GM19035 (cell line): ENCODE measurements around the gene EPHB3.

Experiments
- ATAC-seq: cut with Tn5 transposase; IDR thresholded peaks from one replicate; pipeline ENCODE4 v1.9.1; 2021; ENCODE audit not compliant: unreplicated experiment

Gene EPHB3

DNA sequence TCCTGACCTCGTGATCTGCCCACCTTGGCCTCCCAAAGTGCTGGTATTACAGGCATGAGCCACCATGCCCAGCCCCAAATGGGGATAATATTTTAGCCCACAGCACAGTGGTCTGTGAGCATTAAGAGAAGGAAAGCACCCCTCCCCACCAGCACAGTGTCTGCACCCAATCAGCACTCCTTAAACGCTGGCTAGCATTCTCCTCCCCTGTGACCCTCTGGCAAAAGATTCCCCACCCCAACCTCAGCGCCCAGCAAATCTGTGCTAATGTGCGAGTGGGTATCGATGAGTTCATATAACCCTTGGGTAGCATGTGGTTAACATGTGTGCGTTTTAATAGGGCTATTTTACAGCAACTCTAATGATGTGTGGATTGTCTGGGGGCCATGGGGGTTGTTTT, 18.3 kb upstream of the EPHB3 start:
- no peak for ATAC-seq

DNA sequence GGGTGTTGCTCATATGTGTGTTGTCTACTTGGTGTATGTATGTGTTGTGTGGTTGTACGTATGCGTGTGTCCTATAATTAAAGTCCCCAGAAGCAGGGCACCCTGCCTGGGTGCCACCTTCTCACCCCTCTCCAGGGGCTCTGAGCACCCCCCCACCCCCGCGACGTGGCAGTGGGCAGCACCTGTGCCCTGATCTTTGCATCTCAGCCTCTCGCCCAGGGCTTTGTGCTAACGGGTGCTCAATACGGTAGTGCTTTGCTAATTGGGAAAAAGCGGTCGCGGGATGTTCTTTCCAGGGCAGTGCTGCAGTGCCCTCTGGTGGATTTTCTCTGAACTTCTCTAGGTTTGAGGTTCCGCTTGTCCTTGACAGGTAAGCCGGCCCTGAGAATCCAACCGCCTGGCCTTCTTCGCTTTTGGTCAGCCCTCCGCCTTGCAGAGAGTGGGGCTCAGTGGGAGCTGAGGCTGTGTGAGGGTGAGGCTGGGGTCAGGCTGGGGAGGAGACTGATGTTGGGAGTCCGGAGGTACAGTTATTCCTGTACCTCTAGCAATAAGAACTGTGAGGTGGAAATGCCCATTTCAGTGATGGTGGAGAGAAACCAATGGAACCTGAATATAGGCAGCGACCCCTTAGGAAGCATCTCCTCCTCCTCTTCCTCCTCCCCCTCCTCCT, 17.6 kb upstream of the EPHB3 start:
- peak; percentile 60 for ATAC-seq

DNA sequence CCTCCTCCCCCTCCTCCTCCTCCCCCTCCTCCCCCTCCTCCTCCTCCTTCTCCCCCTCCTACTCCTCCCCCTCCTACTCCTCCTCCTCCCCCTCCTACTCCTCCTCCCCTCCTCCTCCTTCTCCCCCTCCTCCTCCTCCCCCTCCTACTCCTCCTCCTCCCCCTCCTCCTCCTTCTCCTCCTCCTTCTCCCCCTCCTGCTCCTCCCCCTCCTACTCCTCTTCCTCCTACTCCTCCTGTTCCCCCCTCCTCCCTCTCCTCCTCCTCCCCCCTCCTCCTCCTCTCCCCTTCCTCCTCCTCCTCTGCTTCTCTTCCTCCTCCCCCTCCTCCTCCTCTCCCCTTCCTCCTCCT, 17.1 kb upstream of the EPHB3 start:
- no peak for ATAC-seq

DNA sequence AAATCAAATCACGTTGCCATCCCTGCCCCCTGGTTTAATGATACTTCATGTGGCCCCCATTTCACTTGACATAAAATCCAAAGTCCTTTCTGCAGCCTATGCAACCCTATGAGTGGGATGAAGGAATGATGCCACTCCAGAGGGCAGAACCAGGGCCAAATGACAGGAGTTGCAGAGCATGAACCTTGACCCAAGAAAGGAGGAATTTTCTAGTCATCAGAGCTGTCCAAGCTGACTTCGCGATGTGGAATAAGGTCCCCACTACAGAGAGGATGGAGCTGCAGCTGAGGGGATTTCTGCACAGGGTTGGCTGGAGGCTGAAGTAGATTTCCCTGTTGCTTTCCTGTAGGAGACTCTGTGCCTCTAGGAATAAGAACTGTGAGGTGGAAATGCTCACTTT, 15.8 kb upstream of the EPHB3 start:
- no peak for ATAC-seq

DNA sequence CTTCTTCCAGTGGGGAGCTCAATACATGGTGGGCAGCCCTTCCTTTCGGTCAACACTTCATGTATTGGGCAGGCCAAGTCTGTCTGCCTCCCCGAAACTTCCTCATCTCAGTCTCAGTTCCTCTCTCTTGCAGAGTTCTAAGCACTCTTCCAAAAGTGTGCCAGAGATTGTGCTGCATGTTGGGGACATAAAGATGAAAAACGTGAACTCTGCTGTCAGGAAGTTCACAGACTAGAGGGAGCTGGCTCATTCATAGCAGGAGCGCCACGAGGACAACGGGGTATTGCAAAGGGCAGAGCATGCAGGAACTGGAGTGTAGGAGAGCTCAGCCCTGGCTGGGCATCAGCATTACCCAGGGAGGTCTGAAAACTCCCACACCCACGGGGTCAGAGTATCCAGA, 15.3 kb upstream of the EPHB3 start:
- no peak for ATAC-seq

DNA sequence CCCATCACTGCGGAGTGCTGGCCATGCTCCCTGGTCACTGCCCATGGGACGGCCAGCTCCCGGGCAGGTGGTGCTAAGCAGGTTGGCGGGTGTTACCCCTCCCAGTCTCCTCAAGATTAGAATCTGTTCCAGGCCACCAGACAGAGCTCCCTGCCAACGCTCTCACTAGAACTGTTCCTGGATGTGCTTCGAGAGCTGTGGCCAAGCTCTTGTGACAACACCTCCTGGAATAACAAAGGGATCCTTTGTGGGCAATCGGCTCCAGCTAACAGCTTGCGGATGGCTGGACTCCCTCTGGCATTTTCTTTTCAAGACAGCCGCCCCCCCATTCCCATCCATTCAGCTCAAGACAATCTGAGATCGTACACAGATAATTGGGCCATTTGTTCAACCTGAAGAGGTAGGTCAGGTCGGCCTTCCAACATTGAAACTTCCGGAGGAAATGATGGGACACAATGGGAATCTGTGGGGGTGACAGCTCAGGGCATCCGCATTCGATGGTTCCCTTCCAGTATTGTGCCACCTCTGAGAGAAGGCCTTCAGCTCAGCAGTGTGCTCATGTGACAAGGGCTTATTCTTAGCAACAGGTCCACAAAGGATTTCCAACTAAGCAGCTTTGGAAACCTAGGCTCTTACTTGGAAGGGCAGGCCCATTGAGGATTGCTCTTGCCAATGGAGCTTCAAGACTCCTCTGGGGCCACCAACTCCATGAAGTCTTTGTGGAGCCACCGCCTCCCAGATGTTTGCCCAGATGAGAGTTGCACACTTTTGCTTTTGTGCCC, 11.6 kb upstream of the EPHB3 start:
- ATAC-seq = no peak

DNA sequence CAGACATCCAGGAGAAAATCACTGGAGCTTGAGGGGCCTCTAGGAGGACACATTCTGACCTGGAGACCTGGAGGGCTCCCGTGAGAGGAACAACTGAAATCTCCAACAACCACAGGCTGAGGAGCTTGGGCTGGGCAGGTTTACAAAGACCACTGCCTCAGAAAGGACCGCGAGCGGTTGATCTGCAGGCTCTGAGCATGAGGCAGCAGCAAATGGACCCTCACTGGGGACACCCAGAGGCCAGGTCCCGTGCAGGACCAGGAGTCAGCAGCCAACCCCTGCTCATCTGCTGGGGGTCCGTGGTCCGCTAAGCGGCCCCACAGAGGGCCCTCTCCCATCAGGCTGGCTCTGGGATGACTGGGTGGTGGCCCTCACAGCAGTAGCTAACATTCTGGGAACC, 10.5 kb upstream of the EPHB3 start:
- ATAC-seq = no peak

DNA sequence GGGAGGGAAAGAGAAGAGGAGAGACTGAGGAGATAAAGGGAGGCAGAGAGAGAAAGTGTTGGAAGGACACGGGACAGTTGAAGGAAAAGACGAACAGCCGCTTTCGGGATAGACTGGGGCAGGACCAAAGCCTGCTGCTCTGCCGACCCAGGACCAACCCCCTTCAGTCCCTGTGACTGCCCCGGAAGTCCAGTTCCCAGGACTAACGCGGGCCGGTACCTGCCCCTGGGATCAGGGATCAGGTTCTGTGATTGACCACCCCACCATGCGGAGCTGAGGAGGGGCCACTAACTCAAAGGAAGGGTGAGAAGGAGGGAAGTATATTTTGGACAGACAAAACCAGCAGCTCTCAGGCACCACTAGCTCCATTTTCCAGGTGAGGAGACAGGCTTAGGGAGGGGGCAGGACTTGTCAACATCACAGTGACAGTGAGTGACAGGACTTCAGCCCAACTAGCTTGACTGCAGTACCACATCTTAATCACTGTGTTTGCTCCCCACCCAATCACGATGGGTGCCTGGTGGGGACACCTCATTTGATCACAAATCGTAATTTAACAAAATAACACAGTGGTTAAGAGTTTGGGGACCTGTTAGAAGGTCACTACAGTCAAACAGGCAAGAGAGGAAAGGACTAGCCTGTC, 9.8 kb upstream of the EPHB3 start:
- no peak for ATAC-seq

DNA sequence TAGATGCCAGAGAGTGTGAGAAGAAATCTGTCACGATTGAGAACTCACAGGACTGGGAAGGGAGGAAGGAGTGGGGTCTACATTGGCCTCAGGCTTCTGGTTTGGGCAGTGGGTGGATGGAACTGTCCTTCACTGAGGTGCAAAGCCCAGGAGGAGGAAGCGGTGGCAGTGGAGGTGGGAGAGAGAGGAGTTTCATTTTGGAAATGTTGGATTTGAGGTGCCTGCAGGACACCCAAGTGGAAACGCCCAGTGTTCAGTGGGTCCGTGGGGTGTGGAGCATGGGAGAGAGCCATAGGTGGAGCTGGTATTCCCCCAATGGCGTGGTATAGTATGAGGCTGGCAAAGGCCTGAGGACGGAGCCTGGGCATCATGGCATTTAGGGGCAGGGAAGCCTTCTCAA, 9.3 kb upstream of the EPHB3 start:
- ATAC-seq = no peak

DNA sequence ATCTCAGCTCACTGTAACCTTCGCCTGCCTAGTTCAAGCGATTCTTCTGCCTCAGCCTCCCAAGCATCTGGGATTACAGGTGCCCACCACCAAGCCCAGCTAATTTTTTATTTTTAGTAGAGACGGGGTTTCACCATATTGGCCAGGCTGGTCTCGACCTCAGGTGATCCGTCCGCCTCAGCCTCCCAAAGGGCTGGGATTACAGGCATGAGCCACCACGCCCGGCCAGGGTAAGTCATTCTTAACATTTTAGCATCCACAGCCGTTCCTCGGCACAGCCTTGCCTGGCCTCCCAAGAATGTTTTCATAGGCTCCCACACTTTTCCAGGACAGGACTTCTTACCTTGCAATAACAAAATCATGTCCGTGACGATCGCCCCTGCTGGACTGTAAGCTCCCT, 8.7 kb upstream of the EPHB3 start:
- no peak for ATAC-seq

DNA sequence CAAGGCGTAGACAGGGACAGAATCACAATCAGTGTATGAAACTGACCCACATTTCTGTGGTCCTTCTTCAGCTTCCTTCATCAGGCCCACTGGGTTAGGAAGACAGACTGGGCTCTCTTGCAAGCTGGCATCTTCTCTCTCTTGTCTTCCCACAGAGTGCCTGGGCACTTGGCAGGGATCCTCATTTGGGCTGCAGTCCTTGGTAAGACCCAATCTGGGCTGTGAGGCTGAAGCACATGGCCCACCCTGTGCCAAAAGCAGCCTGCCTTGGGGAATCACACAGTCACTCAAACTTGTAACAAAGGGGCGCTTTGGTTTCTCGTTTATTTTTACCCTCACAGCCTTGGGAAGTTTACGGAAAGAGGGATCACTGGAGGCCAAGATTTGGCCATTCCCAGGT, 8.2 kb upstream of the EPHB3 start:
- ATAC-seq = no peak

DNA sequence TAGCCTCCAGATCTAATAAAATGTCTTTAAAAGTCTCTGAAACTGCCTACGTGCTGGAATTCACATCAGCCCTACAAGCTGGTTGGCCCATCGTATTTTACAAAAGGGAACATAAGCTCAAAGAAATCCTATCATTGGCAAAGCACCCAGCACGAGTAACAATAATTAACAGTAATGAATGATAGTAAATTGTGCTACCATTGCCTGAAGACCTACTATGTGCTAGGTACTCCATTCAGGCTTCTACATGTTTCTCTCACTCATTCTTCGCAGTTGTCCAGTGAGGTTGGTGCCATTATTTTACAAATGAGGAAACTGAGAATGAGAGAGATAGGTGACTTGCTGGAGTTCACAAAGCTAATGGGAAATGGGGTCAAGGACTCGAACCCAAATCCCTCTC, 7.1 kb upstream of the EPHB3 start:
- no peak for ATAC-seq

DNA sequence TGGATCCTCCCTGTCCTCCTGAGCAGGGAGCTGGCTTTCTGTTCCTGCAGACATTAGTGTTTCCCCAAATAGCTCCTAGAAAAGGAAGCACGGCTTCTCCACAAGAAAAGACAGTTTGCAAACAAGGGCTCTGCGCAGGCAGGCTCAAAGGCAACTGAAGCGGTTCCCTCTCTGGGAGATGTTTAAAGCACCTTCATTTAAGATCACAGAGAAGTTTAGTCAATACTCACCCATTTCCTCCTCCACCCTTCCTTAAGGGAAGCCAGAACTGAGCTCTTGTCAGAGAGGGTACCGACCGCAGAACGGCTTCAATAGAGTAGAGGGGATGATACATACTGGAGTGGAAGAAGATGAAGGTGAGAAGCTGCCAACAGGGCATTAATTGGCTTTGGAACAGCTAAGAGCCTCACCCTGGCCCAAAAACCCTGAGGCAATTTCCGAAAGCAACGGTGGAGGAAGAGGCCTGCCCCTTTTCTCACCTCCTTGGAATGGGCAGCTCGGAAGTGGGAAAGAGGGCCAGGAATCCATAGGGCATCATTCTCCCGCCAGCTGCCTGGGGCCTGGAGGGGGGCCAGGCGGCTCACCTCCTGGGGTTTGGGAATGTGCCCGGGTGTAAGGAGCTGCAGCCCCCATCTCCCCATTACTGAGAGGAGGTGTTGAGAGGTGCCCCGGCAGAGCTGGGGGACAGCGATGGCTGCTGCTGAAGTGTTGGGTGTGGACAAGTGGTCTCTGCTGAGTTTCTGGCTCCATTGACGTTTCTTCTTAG, 4.8 kb upstream of the EPHB3 start:
- ATAC-seq = no peak

DNA sequence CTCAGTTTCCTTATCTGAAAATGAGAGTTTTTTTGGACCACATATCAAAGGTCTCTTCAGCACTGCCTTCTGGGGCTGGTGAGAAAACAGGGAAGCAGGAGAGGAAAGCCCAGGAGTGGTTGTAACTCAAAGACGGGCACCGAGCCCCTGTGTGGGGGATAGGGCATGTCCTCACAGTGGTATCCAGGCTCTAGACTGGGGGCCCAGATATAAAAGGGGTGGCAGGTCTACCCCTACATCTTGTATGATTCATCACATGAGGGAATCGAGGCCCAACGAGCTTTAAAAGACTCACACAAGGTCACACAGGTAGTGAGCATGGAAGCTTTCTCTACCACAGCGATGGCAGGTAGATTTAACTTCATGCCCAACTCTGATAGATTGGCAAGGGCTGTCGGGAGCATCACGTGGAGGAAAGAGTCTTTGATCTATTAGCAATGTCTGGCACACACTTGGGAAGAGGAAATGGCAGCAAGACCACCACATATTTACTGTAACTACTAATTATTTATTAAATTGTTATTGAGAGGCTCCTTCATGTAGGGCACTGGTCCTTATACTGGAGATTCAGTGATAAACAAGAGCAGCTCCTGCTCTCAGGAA, 4.1 kb upstream of the EPHB3 start:
- ATAC-seq = no peak

DNA sequence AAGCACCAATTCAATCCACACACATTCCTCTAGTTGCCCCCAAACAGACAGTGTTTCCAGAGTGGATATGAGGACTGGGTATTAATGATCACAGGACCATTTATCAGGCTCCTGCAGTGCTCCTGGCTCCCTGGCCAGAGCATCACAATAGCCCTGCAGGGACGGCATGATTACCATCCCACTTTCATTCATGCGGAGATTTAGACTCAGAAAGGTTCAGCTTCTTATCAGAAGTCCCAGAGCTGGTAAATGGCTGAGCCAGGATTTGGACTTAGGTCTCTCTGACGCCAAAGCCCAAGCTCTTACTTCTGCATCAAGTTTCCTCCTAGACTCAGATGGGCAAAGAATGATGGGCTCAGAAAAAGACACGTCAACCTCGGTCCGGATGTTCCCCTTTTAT, 2.9 kb upstream of the EPHB3 start:
- ATAC-seq = no peak

DNA sequence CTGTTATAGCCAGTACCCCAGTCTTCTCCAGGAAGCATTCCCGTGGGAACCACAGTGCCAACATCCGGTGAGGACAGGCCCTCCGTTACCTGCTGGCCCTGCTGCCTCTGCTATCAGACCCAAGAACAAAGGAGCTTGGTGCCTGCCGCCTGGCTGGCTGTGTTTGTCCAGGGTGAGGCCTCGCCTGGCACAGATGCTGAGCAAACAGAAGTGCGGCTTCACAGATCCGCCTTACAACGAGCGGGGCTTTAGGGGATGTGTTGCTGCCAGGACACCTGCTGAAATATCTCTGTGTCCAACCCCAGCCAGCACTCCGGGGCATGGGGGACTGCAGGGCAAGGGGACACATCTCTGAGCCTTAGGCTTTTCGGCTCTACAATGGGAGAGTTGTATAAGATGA, 2.2 kb upstream of the EPHB3 start:
- ATAC-seq = no peak

DNA sequence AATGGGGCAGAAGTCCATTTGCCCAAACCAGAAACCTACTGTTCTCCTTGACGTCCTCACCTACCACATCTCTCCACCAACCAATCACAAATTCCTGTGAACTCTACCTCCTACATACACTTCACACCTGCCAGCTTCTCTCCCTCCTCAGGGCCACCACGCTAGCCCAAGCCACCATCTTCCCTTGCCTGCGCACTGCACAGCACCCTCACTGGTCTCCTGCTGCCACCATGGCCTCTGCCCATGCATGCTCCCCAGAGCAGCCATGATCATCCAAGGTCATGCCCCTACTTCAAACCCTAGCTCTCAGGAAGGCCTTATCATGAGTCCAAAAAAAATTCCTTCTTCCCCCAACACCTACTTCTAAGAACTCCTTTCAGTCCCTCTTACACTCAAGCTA, 1.1 kb upstream of the EPHB3 start:
- ATAC-seq = no peak

DNA sequence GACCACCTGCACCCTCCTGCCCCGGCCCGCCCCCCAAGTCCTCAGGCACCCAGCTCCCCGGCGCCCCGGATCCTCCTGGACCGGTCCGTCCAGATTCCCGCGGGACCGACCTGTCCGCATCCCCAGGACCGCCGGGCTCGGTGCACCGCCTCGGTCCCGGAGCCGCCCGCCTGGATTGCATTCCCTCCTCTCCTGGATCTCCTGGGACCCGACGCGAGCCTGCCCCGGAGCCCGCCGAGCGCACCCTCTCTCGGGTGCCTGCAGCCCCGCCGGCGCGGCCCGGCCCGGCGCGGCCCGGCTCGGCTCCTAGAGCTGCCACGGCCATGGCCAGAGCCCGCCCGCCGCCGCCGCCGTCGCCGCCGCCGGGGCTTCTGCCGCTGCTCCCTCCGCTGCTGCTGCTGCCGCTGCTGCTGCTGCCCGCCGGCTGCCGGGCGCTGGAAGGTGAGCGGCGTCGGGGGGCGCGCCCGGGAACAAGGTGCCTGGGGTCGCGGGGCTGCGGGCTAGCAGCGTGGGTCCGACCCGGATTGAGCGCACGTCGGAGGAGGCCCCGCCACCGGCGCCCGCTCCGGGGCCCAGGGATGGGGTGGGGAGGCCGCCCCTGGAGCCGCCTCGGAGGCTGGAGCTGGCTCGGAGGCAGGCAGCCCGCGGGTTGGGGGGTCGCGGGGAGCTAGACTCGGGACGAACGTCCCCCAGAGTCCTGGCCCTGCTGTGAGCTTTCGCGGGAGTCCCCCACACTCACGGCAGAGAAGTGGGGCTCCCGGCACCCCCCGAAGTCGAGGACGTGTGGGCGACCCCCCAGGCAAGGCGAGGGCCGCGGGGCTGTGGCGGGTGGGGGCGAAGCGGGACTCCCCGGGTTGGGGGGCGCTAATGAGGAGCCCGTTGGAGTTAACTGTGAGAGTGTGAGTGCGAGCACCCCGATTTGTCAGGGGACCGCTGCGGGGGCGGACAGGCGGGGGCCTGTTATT, 610 bp downstream of the EPHB3 start:
- ATAC-seq = no peak

DNA sequence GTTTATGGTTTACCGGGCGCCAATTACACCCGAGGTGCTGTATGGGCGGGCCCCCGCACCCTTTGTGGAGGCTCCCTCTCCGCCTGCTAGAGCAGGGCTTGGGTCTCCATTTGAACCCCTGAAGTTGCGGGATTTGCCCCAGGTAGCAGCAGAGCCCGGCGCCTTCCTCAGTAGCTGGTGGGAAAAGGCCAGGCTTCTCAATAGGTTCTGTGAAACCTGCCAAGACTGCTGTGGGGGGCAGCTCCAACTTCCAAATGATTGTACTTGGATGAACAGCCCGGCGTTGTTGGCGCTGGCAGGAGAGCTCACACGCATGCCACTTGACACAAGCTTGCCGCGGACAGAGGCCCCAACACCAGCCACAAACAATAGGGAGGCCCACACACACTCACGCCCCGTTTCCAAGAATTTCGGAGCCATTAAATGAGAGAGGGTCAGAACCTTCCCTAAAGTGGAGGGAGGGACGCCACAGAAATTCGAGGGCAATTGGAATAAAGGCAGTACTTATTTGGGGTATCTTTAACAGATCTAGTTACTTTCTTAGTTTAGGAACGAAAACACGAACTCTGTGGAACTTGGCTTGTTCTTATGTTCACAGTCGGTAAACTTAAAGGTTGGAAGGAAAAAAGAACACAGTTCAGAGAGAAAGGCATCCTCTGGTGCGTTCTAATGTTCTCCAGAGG, 1.4 kb downstream of the EPHB3 start:
- no peak for ATAC-seq

DNA sequence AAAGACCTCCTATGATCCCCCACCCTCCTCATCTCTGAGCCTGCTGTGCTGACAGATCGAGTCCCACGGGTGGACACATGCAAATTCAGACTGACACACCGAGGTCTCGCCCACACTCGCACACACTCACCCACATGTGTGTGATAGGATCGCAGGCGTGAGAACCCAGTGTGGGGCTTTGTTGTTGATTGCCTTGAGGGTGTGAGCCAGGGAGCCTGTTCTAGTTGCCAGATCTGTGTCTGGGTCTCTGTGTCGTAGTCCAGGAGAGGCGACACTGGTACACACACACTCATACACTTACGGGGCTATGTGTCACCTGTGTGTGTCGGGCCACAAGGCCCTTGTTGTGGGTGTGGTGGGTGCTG, 2.0 kb downstream of the EPHB3 start:
- ATAC-seq = no peak
